ENCODE measurements around the gene KDM3A.

DNA sequence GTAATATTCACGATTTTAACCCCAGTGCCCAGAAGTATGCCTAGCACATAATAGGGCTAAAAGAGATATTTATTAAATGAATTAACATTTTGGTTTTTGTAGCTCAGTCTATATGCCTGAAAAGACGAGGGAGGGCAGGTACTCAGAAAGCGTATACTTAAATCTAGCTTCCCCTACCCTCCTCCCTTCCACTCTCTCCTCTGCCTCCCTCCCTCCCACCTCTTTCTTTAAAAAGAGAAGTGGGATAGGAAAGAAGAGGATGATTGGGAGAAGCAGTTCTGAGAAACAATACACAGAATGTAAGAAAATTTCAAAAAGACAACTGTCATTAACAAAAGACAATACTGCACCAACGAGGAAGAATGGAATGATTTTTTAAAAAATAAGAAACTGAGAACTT lies 82.3 kb downstream of the KDM3A start:
- TF ChIP-seq ISL1 (CRISPR knock-in tag; IDR thresholded peaks at IDR 0.05) (no peak), CSRNP3 (CRISPR knock-in tag; IDR thresholded peaks at IDR 0.05) (no peak), ZNF70 (CRISPR knock-in tag; IDR thresholded peaks at IDR 0.05) (no peak), RARB (CRISPR knock-in tag; IDR thresholded peaks at IDR 0.05) (no peak), POU6F1 (CRISPR knock-in tag; IDR thresholded peaks at IDR 0.05; ENCODE audit: borderline replicate concordance, low read depth) (no peak), OSR1 (CRISPR knock-in tag; IDR thresholded peaks at IDR 0.05) (no peak), PPARA (CRISPR knock-in tag; IDR thresholded peaks at IDR 0.05; ENCODE audit: borderline replicate concordance) (no peak), ZFP30 (CRISPR knock-in tag; IDR thresholded peaks at IDR 0.05) (no peak), CSDC2 (CRISPR knock-in tag; IDR thresholded peaks at IDR 0.05) (no peak), ZFP3 (CRISPR knock-in tag; IDR thresholded peaks at IDR 0.05) (no peak), CREB5 (CRISPR knock-in tag; IDR thresholded peaks at IDR 0.05; ENCODE audit: low read depth) (no peak), TCF4 (CRISPR knock-in tag; IDR thresholded peaks at IDR 0.05; ENCODE audit: borderline replicate concordance) (no peak), ZNF565 (CRISPR knock-in tag; conservative IDR thresholded peaks at IDR 0.05; ENCODE audit: low read depth) (no peak)
- TF ChIP-seq, protein P1, sequence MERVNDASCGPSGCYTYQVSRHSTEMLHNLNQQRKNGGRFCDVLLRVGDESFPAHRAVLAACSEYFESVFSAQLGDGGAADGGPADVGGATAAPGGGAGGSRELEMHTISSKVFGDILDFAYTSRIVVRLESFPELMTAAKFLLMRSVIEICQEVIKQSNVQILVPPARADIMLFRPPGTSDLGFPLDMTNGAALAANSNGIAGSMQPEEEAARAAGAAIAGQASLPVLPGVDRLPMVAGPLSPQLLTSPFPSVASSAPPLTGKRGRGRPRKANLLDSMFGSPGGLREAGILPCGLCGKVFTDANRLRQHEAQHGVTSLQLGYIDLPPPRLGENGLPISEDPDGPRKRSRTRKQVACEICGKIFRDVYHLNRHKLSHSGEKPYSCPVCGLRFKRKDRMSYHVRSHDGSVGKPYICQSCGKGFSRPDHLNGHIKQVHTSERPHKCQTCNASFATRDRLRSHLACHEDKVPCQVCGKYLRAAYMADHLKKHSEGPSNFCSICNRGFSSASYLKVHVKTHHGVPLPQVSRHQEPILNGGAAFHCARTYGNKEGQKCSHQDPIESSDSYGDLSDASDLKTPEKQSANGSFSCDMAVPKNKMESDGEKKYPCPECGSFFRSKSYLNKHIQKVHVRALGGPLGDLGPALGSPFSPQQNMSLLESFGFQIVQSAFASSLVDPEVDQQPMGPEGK (CRISPR knock-in tag; IDR thresholded peaks at IDR 0.05; ENCODE audit: borderline replicate concordance): no peak
